Putamen (tissue), 1 donor: ENCODE measurements around the gene DHODH.
"Not testable (repeated sequence)": the region's sequence is repeated elsewhere in the genome, so short reads cannot be mapped to it uniquely, and the experiment has no call there.

Source experiments
- DNase-seq: peaks from one replicate; pipeline ENCODE4 v3.0.0-alpha.2; 2016; ENCODE audit warnings: low spot score

DHODH gene

GRCh38 chr16:72054254-72054847 is 45.8 kb downstream of the DHODH start, which contains the start of gene HP:
TSS of gene HP (plus strand) at chr16:72054505. CDS start at chr16:72054653, 148 bp downstream.
- DNase-seq: not testable (repeated sequence)

GRCh38 chr16:72055911-72056310 is 47.4 kb downstream of the DHODH start:
- no peak for DNase-seq

DNA sequence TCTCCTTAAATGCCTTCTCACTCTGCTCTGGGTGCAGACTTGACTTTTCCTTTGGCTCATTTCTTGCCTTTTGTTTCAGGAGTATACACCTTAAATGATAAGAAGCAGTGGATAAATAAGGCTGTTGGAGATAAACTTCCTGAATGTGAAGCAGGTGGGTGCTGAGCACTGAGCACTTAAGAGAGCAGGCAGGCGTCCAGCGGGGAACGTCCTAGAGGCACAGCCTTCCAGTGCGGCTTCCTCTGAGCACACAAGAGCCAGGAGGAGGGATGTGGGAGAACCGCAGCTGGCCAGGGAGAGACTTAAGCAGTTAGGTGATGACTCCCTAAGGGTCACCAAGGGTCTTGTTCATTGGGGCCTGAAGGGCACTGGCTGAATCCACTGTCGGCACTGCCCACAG is 48.8 kb downstream of the DHODH start:
- not testable (repeated sequence) for DNase-seq

GRCh38 chr16:72059060-72059459 is 50.5 kb downstream of the DHODH start:
- not testable (repeated sequence) for DNase-seq

DNA sequence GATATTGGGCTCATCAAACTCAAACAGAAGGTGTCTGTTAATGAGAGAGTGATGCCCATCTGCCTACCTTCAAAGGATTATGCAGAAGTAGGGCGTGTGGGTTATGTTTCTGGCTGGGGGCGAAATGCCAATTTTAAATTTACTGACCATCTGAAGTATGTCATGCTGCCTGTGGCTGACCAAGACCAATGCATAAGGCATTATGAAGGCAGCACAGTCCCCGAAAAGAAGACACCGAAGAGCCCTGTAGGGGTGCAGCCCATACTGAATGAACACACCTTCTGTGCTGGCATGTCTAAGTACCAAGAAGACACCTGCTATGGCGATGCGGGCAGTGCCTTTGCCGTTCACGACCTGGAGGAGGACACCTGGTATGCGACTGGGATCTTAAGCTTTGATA is 51.9 kb downstream of the DHODH start:
- DNase-seq: no peak

GRCh38 chr16:72061564-72061963 is 53.0 kb downstream of the DHODH start:
- DNase-seq: no peak

- no peak for DNase-seq
Observed at GRCh38 chr16:72064361-72064894, 55.9 kb downstream of the DHODH start.

DNA sequence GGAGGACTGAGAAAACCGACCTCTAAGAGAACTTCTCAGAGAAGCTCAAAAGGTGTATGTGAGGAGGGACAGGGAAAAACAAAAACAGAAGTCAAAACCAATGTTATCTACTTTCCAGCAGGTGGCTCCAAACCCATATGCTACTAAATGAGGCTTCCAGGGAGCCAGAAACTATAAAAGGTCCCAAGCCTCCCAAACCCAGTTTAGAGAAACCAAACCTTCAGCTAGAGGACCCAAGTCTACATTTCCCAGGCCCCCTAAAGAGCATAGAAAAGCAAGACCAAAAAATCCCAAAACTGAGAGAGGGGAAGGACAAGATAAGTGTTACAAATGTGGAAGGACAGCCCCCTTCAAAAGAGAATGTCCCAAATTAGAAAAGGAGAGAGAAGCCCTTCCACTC is 58.2 kb downstream of the DHODH start:
- peak; percentile 52 for DNase-seq

GRCh38 chr16:72068930-72069329 is 60.4 kb downstream of the DHODH start:
- DNase-seq: no peak

DNA sequence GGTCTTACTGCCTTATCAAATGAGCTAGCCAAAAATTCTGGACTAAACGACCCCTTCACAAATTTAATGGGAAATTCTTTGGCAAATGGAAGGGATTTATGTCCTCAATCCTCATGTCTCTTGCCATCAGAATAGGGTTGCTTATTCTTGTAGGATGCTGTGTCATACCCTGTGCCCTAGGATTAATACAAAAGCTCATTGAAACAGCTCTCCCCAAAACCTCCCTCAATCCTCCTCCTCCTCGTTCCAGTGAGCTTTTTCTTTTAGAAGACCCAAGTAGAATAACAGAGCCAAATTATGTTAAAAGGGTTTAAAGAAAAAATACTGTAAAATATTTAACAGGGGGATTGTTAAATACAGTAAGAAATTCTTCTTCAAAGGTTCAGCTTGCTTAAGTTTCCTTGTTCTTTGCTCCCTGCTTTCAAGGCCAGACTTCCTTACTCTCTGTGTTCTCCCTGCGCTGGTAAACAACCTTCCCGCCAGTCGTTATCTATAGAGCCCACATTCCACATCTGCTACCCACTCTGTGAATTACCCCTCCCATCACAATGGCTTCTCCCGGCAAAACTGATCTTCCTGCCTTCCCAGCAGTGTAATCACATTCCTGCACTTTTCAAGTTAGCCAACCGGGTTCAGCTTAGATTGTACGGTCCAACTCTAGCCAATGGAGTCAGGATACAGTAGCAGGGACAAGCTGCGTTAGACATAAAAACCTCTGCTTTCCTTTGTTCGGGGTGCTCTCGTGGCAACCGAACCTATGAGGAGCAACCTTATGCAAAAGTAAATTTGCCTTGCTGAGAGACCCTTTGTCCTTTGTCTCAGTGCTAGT is 64.2 kb downstream of the DHODH start:
- DNase-seq: peak; percentile 49

DNA sequence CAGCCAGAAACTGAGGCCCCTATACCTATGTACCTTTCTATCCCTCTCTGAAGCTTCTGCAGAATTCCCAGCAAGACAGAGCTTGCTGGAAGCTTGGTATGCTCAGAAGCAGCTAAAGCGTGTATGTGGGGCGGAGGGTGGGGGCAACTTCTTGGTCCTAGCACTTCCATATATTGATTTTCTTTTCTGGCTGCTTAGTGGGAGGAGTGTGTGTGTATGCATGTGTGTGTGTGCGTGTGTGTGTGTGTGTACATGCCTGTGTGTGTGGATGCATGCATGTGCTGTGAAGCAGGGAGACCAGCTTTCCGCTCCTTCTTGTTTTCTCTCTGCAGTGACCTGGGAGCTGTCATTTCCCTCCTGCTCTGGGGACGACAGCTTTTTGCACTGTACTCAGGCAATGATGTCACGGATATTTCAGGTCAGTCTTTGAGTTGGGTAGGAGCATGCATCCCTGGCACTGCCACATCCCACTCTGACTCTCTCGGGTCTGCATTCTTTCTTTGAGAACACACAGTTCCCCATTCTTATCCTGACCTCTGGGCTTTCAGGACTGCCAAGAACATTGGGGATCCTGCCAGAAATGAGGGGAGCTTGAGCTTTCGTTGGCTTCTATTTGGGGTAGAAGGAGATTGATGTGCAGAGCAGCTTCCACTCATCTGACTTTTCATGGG is 65.2 kb downstream of the DHODH start:
- DNase-seq: peak; percentile 70

DNA sequence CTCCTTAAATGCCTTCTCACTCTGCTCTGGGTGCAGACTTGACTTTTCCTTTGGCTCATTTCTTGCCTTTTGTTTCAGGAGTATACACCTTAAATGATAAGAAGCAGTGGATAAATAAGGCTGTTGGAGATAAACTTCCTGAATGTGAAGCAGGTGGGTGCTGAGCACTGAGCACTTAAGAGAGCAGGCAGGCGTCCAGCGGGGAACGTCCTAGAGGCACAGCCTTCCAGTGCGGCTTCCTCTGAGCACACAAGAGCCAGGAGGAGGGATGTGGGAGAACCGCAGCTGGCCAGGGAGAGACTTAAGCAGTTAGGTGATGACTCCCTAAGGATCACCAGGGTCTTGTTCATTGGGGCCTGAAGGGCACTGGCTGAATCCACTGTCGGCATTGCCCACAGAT is 66.5 kb downstream of the DHODH start:
- DNase-seq: not testable (repeated sequence)
